Measurements from ENCODE around the gene RRP15.

DNA sequence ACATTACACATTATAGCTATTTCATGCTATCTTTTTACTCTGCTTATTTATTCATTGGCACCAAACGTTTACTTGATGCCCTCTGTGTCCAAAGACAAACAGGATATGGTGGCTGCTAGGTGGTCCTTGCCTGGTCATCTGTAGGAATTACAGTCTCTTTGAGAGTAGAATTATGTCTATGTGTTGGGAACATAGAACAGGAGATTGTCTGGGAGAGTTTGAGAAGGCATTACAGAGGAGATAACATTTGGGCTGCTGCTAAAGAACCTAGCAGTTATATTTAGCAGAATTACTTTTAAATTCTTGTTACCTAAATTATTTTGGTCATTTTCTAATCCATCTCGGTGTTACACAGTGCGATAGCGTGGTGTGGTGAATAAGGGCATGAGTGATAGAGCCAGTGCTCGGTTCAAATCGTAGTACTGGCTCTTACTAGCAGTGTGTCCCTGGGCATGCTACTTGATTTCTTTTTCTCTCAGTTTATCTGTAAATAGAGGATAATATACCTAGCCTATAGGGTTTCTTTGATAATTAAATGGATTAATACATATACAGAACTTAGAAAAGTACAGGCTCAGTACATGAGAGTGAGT is 20.5 kb downstream of the RRP15 start:
- TF ChIP-seq, protein P1, sequence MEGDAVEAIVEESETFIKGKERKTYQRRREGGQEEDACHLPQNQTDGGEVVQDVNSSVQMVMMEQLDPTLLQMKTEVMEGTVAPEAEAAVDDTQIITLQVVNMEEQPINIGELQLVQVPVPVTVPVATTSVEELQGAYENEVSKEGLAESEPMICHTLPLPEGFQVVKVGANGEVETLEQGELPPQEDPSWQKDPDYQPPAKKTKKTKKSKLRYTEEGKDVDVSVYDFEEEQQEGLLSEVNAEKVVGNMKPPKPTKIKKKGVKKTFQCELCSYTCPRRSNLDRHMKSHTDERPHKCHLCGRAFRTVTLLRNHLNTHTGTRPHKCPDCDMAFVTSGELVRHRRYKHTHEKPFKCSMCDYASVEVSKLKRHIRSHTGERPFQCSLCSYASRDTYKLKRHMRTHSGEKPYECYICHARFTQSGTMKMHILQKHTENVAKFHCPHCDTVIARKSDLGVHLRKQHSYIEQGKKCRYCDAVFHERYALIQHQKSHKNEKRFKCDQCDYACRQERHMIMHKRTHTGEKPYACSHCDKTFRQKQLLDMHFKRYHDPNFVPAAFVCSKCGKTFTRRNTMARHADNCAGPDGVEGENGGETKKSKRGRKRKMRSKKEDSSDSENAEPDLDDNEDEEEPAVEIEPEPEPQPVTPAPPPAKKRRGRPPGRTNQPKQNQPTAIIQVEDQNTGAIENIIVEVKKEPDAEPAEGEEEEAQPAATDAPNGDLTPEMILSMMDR (IDR thresholded peaks at IDR 0.05) = no peak
- TF ChIP-seq POLR2AphosphoS5 (IDR thresholded peaks at IDR 0.05; ENCODE audit: insufficient read depth in 1 of 2, low read depth in 1 of 2) = no peak

All from vagina (tissue), 2 donors.